ENCODE results near the gene ENHO. TPM values are rescaled to one million over a fixed set of nuclear protein-coding genes. Genes with fewer than 3 reads are reported as not detected.

The ENHO gene
- total and polyA plus RNA-seq, 2 of the 8 experiments (the other 6 are each of a cell fraction or from before 2014, with no cell fraction given), result 12.2 to 49.4 TPM

DNA sequence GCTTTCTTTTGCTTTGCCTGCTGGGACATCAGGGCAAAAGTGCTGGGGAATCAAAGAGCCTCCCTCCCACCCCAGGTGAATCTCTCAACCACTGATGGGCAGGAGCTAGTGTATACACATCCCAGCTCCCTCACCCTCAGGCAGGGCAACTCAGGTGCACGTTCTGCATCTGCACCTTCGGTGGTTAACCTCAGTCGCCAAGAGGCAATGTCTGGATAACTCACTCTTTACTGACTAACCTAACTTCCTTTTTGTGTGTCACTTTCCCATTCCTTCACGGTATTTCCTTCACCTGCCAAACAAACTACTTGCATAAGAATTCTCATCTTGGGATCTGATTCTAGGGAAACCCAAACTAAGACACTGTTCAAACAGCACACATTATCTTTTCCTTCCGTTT, 40.5 kb upstream of the ENHO start:
- H3K79me2 ChIP-seq (ENCODE audit: control insufficient read depth in 1 of 2, insufficient read depth in 2 of 2, low read length in 2 of 2), result no peaks in the 10 kb centered on the region
- H3K56ac ChIP-seq (replicated peaks; ENCODE audit: insufficient read length, low read depth, low read length), result no peak overlapping the region
- no peaks in the 10 kb centered on the region for H3K79me1 ChIP-seq (ENCODE audit: low read depth, low read length)
- FAIRE-seq (no peak), DNase-seq (ENCODE audit: low read depth in 1 of 2, low spot score in 2 of 2) (no peak)
- no peak overlapping the region for H3K4ac ChIP-seq (replicated peaks; ENCODE audit: insufficient read length, low read depth, low read length)
- H3K27me3 ChIP-seq (replicated peaks in 1 of 4; ENCODE audit: control insufficient read depth in 3 of 4, extremely low read depth in 1 of 4, insufficient read depth in 3 of 4, low read length in 3 of 4), result peaks cover 0 to 3% (median 1%) of the 10 kb centered on the region in 4 experiments; a peak in 3 of 7 replicates
- ChIA-PET POLR2A (ENCODE audit: partially characterized antibody) (interaction anchor here (1.1 to 1.6 kb wide), 2 partner anchors 22 to 48 kb away, joined by 3 to 6 read pairs; no protein-coding TSS in a partner anchor), CTCF (ENCODE audit: partially characterized antibody) (interaction anchor here (0.8 to 11.9 kb wide), 32 partner anchors 7 to 159 kb away, joined by 3 to 241 read pairs (median 8); partner anchors contain the start of genes CNTFR and SIGMAR1)
- peaks cover 5 to 32% (median 20%) of the 10 kb centered on the region in 4 experiments for H3K4me1 ChIP-seq (replicated peaks in 1 of 4; ENCODE audit: control insufficient read depth in 3 of 4, insufficient read depth in 4 of 4, low read length in 3 of 4)
- H2AK5ac ChIP-seq (ENCODE audit: low read depth, low read length), result no peak overlapping the region
- H4K5ac ChIP-seq (ENCODE audit: insufficient read length, low read depth, low read length), result no peak overlapping the region
- 84% methylated on average over 5 of the region's 5 CpGs; no CpG with 5 or more reads in 1 of the 2 experiments for WGBS, 2 experiments (ENCODE audit: extremely low coverage in 1 of 2, insufficient coverage in 1 of 2, insufficient read length in 1 of 2, insufficient replicate concordance in 2 of 2, low coverage in 1 of 2, low lambda C conversion rate in 2 of 2, missing lambda C conversion rate in 1 of 2)
- H3K27ac ChIP-seq (ENCODE audit: low read depth, low read length), result no peak overlapping the region
- no peak overlapping the region for H3K4me2 ChIP-seq (ENCODE audit: insufficient read depth in 1 of 2, low read depth in 2 of 2, low read length in 2 of 2)
- no peak overlapping the region for H2AFZ ChIP-seq (ENCODE audit: low read length)
- no peak overlapping the region for H2BK5ac ChIP-seq (ENCODE audit: low read depth, low read length)
- H3K36me3 ChIP-seq (ENCODE audit: control insufficient read depth in 2 of 4, insufficient read depth in 4 of 4, low read length in 3 of 4), result no peaks in the 10 kb centered on the region
- no peak overlapping the region for H3K4me3 ChIP-seq (ENCODE audit: extremely low read depth in 1 of 4, insufficient read depth in 2 of 4, low read depth in 3 of 4, low read length in 4 of 4)
- no peak overlapping the region for H2BK20ac ChIP-seq (ENCODE audit: low read length)
- no peak overlapping the region for H3K9ac ChIP-seq (replicated peaks in 1 of 4; ENCODE audit: extremely low read depth in 1 of 4, low read depth in 3 of 4, low read length in 3 of 4)
- no peak overlapping the region for H4K8ac ChIP-seq (ENCODE audit: extremely low read depth, insufficient read depth, low read length)
- no peaks in the 10 kb centered on the region for H4K20me1 ChIP-seq (replicated peaks in 1 of 2; ENCODE audit: control insufficient read depth in 1 of 2, insufficient read depth in 2 of 2, low read length in 2 of 2)
- no peak overlapping the region for H2BK12ac ChIP-seq (ENCODE audit: low read depth, low read length)
- H3K23ac ChIP-seq (ENCODE audit: insufficient read length), result no peak overlapping the region
- no peak overlapping the region for H3K18ac ChIP-seq (ENCODE audit: extremely low read depth, low read length)
- H3K9me3 ChIP-seq (ENCODE audit: insufficient read depth in 2 of 2, low read depth in 1 of 2, low read length in 1 of 2), result 0 out of 4 replicates have a peak, but pooled peaks cover 0 to 3% of the 10 kb centered on the region in 2 experiments
- no peak overlapping the region for H2BK120ac ChIP-seq (replicated peaks; ENCODE audit: low read depth, low read length)
- H3K23me2 ChIP-seq (ENCODE audit: low read depth, low read length), result no peaks in the 10 kb centered on the region
- no peak overlapping the region for H3K14ac ChIP-seq (ENCODE audit: insufficient read length)
- no peak overlapping the region for H2BK15ac ChIP-seq (ENCODE audit: low read length)
- H4K91ac ChIP-seq (replicated peaks; ENCODE audit: insufficient read length, low read length), result no peak overlapping the region
- TF ChIP-seq SAP30 (IDR thresholded peaks at IDR 0.05; ENCODE audit: insufficient read depth, insufficient replicate concordance, low read length), result no peak
- no peak for TF ChIP-seq ZNF274 (IDR thresholded peaks at IDR 0.05; ENCODE audit: borderline replicate concordance, extremely low read depth, low read length)
- no peak for TF ChIP-seq BRCA1 (IDR thresholded peaks at IDR 0.05; ENCODE audit: low read depth, low read length)
- TF ChIP-seq SIRT6 (IDR thresholded peaks at IDR 0.05; ENCODE audit: low read length), result no peak
- TF ChIP-seq CBX5 (IDR thresholded peaks at IDR 0.05; ENCODE audit: low read depth, low read length), result no peak
- TF ChIP-seq POU5F1 (IDR thresholded peaks at IDR 0.05; ENCODE audit: low read depth, low read length), result no peak
- no peak for TF ChIP-seq SP4 (IDR thresholded peaks at IDR 0.05; ENCODE audit: low read length)
- TF ChIP-seq GABPA (IDR thresholded peaks at IDR 0.05; ENCODE audit: borderline replicate concordance, insufficient read depth, low read length), result no peak
- TF ChIP-seq, protein P1, sequence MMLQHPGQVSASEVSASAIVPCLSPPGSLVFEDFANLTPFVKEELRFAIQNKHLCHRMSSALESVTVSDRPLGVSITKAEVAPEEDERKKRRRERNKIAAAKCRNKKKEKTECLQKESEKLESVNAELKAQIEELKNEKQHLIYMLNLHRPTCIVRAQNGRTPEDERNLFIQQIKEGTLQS (IDR thresholded peaks at IDR 0.05; ENCODE audit: insufficient read depth, low read depth, low read length), result no peak
- no peak for TF ChIP-seq TEAD4 (IDR thresholded peaks at IDR 0.05; ENCODE audit: low read depth, low read length)
- TF ChIP-seq, protein P2, sequence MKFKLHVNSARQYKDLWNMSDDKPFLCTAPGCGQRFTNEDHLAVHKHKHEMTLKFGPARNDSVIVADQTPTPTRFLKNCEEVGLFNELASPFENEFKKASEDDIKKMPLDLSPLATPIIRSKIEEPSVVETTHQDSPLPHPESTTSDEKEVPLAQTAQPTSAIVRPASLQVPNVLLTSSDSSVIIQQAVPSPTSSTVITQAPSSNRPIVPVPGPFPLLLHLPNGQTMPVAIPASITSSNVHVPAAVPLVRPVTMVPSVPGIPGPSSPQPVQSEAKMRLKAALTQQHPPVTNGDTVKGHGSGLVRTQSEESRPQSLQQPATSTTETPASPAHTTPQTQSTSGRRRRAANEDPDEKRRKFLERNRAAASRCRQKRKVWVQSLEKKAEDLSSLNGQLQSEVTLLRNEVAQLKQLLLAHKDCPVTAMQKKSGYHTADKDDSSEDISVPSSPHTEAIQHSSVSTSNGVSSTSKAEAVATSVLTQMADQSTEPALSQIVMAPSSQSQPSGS (IDR thresholded peaks at IDR 0.05; ENCODE audit: low read length), result no peak
- TF ChIP-seq KDM4A (IDR thresholded peaks at IDR 0.05; ENCODE audit: low read depth, low read length, severe bottlenecking), result no peak
